Measurements from ENCODE around the gene TPP2.

The TPP2 gene

GRCh38 chr13:102642475-102642874 is 45.7 kb downstream of the TPP2 start:
- H4K20me1 ChIP-seq (ENCODE audit: control insufficient read depth, insufficient read depth, low read depth, low read length): no peaks in the 10 kb centered on the region
- H3K79me2 ChIP-seq (ENCODE audit: control insufficient read depth, low read length): no peaks in the 10 kb centered on the region
- no peaks in the 10 kb centered on the region for H3K9me3 ChIP-seq (ENCODE audit: control insufficient read depth, insufficient read depth, low read length)
- H3K4me3 ChIP-seq (ENCODE audit: low read length): no peak overlapping the region
- no peak overlapping the region for H3K27ac ChIP-seq (ENCODE audit: low read depth, low read length)
- no peaks in the 10 kb centered on the region for H3F3A ChIP-seq (ENCODE audit: control insufficient read depth, insufficient read depth)
- H3K4me2 ChIP-seq (ENCODE audit: low read length): no peak overlapping the region
- H3K9me2 ChIP-seq (replicated peaks; ENCODE audit: control insufficient read depth, low read length): no peaks in the 10 kb centered on the region
- no peaks in the 10 kb centered on the region for H3K27me3 ChIP-seq (ENCODE audit: control insufficient read depth, low read length)
- no peaks in the 10 kb centered on the region for H3K4me1 ChIP-seq (ENCODE audit: control insufficient read depth, low read length)
- TF ChIP-seq EZH2phosphoT487 (IDR thresholded peaks at IDR 0.05; ENCODE audit: borderline replicate concordance, low read length) (no peak), CTCF (IDR thresholded peaks at IDR 0.05; ENCODE audit: low read depth, low read length, poor library complexity, severe bottlenecking) (no peak)
- peaks cover 94% of the 10 kb centered on the region for H3K36me3 ChIP-seq (ENCODE audit: control insufficient read depth, low read length)

GRCh38 chr13:102643656-102644055 is 46.9 kb downstream of the TPP2 start:
- H3K79me2 ChIP-seq (ENCODE audit: control insufficient read depth, low read length): no peaks in the 10 kb centered on the region
- no peaks in the 10 kb centered on the region for H3K27me3 ChIP-seq (ENCODE audit: control insufficient read depth, low read length)
- H3K4me1 ChIP-seq (ENCODE audit: control insufficient read depth, low read length): no peaks in the 10 kb centered on the region
- H3K36me3 ChIP-seq (ENCODE audit: control insufficient read depth, low read length): peaks cover 94% of the 10 kb centered on the region
- H3F3A ChIP-seq (ENCODE audit: control insufficient read depth, insufficient read depth): no peaks in the 10 kb centered on the region
- H3K27ac ChIP-seq (ENCODE audit: low read depth, low read length): no peak overlapping the region
- no peaks in the 10 kb centered on the region for H3K9me3 ChIP-seq (ENCODE audit: control insufficient read depth, insufficient read depth, low read length)
- H3K4me2 ChIP-seq (ENCODE audit: low read length): no peak overlapping the region
- TF ChIP-seq EZH2phosphoT487 (IDR thresholded peaks at IDR 0.05; ENCODE audit: borderline replicate concordance, low read length) (no peak), CTCF (IDR thresholded peaks at IDR 0.05; ENCODE audit: low read depth, low read length, poor library complexity, severe bottlenecking) (no peak)
- H3K9me2 ChIP-seq (replicated peaks; ENCODE audit: control insufficient read depth, low read length): no peaks in the 10 kb centered on the region
- H3K4me3 ChIP-seq (ENCODE audit: low read length): no peak overlapping the region
- H4K20me1 ChIP-seq (ENCODE audit: control insufficient read depth, insufficient read depth, low read depth, low read length): no peaks in the 10 kb centered on the region

- Histone ChIP-seq H3K36me3 (ENCODE audit: control insufficient read depth, low read length) (peaks cover 99% of the 10 kb centered on the region), H3F3A (ENCODE audit: control insufficient read depth, insufficient read depth) (no peaks in the 10 kb centered on the region), H3K4me3 (ENCODE audit: low read length) (no peak overlapping the region), H3K4me1 (ENCODE audit: control insufficient read depth, low read length) (no peaks in the 10 kb centered on the region), H3K27ac (ENCODE audit: low read depth, low read length) (no peak overlapping the region), H3K4me2 (ENCODE audit: low read length) (no peak overlapping the region), H3K9me2 (replicated peaks; ENCODE audit: control insufficient read depth, low read length) (no peaks in the 10 kb centered on the region), H3K79me2 (ENCODE audit: control insufficient read depth, low read length) (no peaks in the 10 kb centered on the region), H3K27me3 (ENCODE audit: control insufficient read depth, low read length) (no peaks in the 10 kb centered on the region), H4K20me1 (ENCODE audit: control insufficient read depth, insufficient read depth, low read depth, low read length) (no peaks in the 10 kb centered on the region), H3K9me3 (ENCODE audit: control insufficient read depth, insufficient read depth, low read length) (no peaks in the 10 kb centered on the region)
- TF ChIP-seq CTCF (IDR thresholded peaks at IDR 0.05; ENCODE audit: low read depth, low read length, poor library complexity, severe bottlenecking) (no peak), EZH2phosphoT487 (IDR thresholded peaks at IDR 0.05; ENCODE audit: borderline replicate concordance, low read length) (no peak)
Observed at GRCh38 chr13:102645701-102646100, 48.9 kb downstream of the TPP2 start.

GRCh38 chr13:102648046-102648445 is 51.3 kb downstream of the TPP2 start:
- Histone ChIP-seq H3K9me2 (replicated peaks; ENCODE audit: control insufficient read depth, low read length) (no peaks in the 10 kb centered on the region), H3K4me3 (ENCODE audit: low read length) (no peak overlapping the region), H3K9me3 (ENCODE audit: control insufficient read depth, insufficient read depth, low read length) (no peaks in the 10 kb centered on the region)

More at GRCh38 chr13:102648046-102648445, 51.3 kb downstream of the TPP2 start:
- no peaks in the 10 kb centered on the region for H4K20me1 ChIP-seq (ENCODE audit: control insufficient read depth, insufficient read depth, low read depth, low read length)
- peaks cover 93% of the 10 kb centered on the region for H3K36me3 ChIP-seq (ENCODE audit: control insufficient read depth, low read length)
- H3K27me3 ChIP-seq (ENCODE audit: control insufficient read depth, low read length): no peaks in the 10 kb centered on the region
- H3K79me2 ChIP-seq (ENCODE audit: control insufficient read depth, low read length): no peaks in the 10 kb centered on the region
- no peak overlapping the region for H3K27ac ChIP-seq (ENCODE audit: low read depth, low read length)
- H3K4me2 ChIP-seq (ENCODE audit: low read length): no peak overlapping the region
- no peaks in the 10 kb centered on the region for H3F3A ChIP-seq (ENCODE audit: control insufficient read depth, insufficient read depth)
- TF ChIP-seq CTCF (IDR thresholded peaks at IDR 0.05; ENCODE audit: low read depth, low read length, poor library complexity, severe bottlenecking) (no peak), EZH2phosphoT487 (IDR thresholded peaks at IDR 0.05; ENCODE audit: borderline replicate concordance, low read length) (no peak)
- H3K4me1 ChIP-seq (ENCODE audit: control insufficient read depth, low read length): no peaks in the 10 kb centered on the region

All from DOHH2 (cell line).